Left lung (tissue), 10 donors: ENCODE measurements around the gene GPC2. TPM values are rescaled to one million over a fixed set of nuclear protein-coding genes. Genes with fewer than 3 reads are reported as not detected.

ENCODE experiments used
- ATAC-seq: fragments of 200-7000 bp; cut with Tn5 transposase; one replicate; pipeline ENCODE4 v1.9.1; 2020; ENCODE audit warnings: moderate library complexity
- DNase-seq, 4 donors: peaks; one replicate each; pipeline ENCODE4 v3.0.0-alpha.2; 2013 to 2020
- H3K27ac ChIP-seq, 2 donors: fragments of 200-600 bp; sonication (generic) in 1 of 2; one replicate each; pipeline versions ENCODE4 v1.5.0 to v1.8.0; 2020 to 2021
- H3K27me3 ChIP-seq, 2 donors: fragments of 200-600 bp; sonication (generic) in 1 of 2; one replicate each; pipeline versions ENCODE4 v1.5.0 to v1.8.0; 2020 to 2021
- H3K36me3 ChIP-seq, 2 donors: fragments of 200-600 bp; sonication (generic) in 1 of 2; one replicate each; pipeline versions ENCODE4 v1.5.0 to v1.8.0; 2020 to 2021
- H3K4me1 ChIP-seq, 2 donors: fragments of 200-600 bp; one replicate each; pipeline ENCODE4 v1.8.0; 2021
- H3K4me3 ChIP-seq, 2 donors: fragments of 200-600 bp; sonication (generic) in 1 of 2; one replicate each; pipeline versions ENCODE4 v1.5.0 to v1.8.0; 2020 to 2021; ENCODE audit warnings: mild to moderate bottlenecking in 1 of 2
- H3K9me3 ChIP-seq, 2 donors: fragments of 200-600 bp; sonication (generic) in 1 of 2; one replicate each; pipeline versions ENCODE4 v1.5.0 to v1.8.0; 2020 to 2021
- CTCF ChIP-seq, 2 donors: fragments of 200-600 bp; sonication (generic) in 1 of 2; IDR thresholded peaks; one replicate each; pipeline versions ENCODE4 v1.5.0 to v1.8.0; 2021; ENCODE audit warnings: antibody characterized with exemption in 2 of 2
- intact Hi-C, 2 donors: fragments of 100-400 bp; cut with DNase I; formaldehyde crosslinking; loops; one replicate each; pipeline versions ENCODE4 v1.11.2 to v1.14.2; 2022
- polyA plus RNA-seq, 6 donors: library from polyadenylated mRNA; unstranded; fragments of 120-200 nt; gene quantifications; one replicate each; pipeline ENCODE4 v1.2.1, GENCODE V29; 2013; ENCODE audit not compliant: insufficient read length in 6 of 6
- total RNA-seq, 2 donors: library from RNA; stranded (reverse); fragmentation: NEBNext Ultra II Directional; extraction: Animal tissue kit (Norgen Biotek cat#: 25700); gene quantifications; one replicate each; pipeline ENCODE4 v1.2.1, GENCODE V29; 2021
- donor health status: DM: no; HTN: yes; CAD: no.
- donor health status: DM: no; HTN: no; CAD: no.

Gene GPC2
- total and polyA plus RNA-seq, 8 donors, result 2.5 to 17.0 (median 10.2) TPM

GRCh38 chr7:100126239-100126930 is 50.8 kb downstream of the GPC2 start:
- no peak for TF ChIP-seq CTCF (IDR thresholded peaks at IDR 0.05)
- DNase-seq, result no peak
- H3K4me1 ChIP-seq, result peaks cover 5 to 37% of the 10 kb centered on the region in 2 donors
- H3K27ac ChIP-seq, result peak overlapping the region; percentile 96 to 97
- ATAC-seq, result peak; percentile 55
- H3K36me3 ChIP-seq, result no peaks in the 10 kb centered on the region
- intact Hi-C loops, result no loop called here
- peak overlapping the region; percentile 93 to 96 for H3K4me3 ChIP-seq
- no peaks in the 10 kb centered on the region for H3K9me3 ChIP-seq
- no peaks in the 10 kb centered on the region for H3K27me3 ChIP-seq

- no peak for ATAC-seq
- intact Hi-C loops, result no loop called here
- no peak for TF ChIP-seq CTCF (IDR thresholded peaks at IDR 0.05)
- peaks cover 12 to 39% of the 10 kb centered on the region in 2 donors for H3K4me1 ChIP-seq
- no peaks in the 10 kb centered on the region for H3K36me3 ChIP-seq
- H3K27me3 ChIP-seq, result no peaks in the 10 kb centered on the region
- DNase-seq, result no peak
- H3K4me3 ChIP-seq, result no peak overlapping the region
- no peak overlapping the region for H3K27ac ChIP-seq
- H3K9me3 ChIP-seq, result no peaks in the 10 kb centered on the region
These were observed 52.6 kb downstream of the GPC2 start for GRCh38 chr7:100124301-100125230.

- intact Hi-C loops, result no loop called here
These were observed 54.6 kb downstream of the GPC2 start for GRCh38 chr7:100122568-100122967.

GRCh38 chr7:100122067-100122466 is 55.1 kb downstream of the GPC2 start:
- H3K27me3 ChIP-seq, result no peaks in the 10 kb centered on the region
- no peak overlapping the region for H3K4me3 ChIP-seq
- no peaks in the 10 kb centered on the region for H3K9me3 ChIP-seq
- no peak for ATAC-seq
- H3K4me1 ChIP-seq, result peaks cover 14 to 43% of the 10 kb centered on the region in 2 donors
- intact Hi-C loops, result no loop called here
- DNase-seq, result peak in 1 of 4 donors; percentile 33
- H3K27ac ChIP-seq, result no peak overlapping the region
- H3K36me3 ChIP-seq, result no peaks in the 10 kb centered on the region
- TF ChIP-seq CTCF (IDR thresholded peaks at IDR 0.05), result no peak

More at GRCh38 chr7:100122568-100122967, 54.6 kb downstream of the GPC2 start:
- Histone ChIP-seq H3K4me3 (no peak overlapping the region), H3K9me3 (no peaks in the 10 kb centered on the region), H3K36me3 (no peaks in the 10 kb centered on the region), H3K4me1 (peaks cover 14 to 43% of the 10 kb centered on the region in 2 donors), H3K27me3 (no peaks in the 10 kb centered on the region), H3K27ac (no peak overlapping the region)
- ATAC-seq, result no peak
- TF ChIP-seq CTCF (IDR thresholded peaks at IDR 0.05), result no peak
- DNase-seq, result no peak

- no peak for DNase-seq
- intact Hi-C loops, result no loop called here
- Histone ChIP-seq H3K27ac (no peak overlapping the region), H3K27me3 (no peaks in the 10 kb centered on the region), H3K4me1 (peaks cover 14 to 35% of the 10 kb centered on the region in 2 donors), H3K36me3 (no peaks in the 10 kb centered on the region), H3K4me3 (peak overlapping the region in 1 of 2 donors; percentile 89), H3K9me3 (no peaks in the 10 kb centered on the region)
- TF ChIP-seq CTCF (IDR thresholded peaks at IDR 0.05), result no peak
- ATAC-seq, result no peak
These were observed 56.5 kb downstream of the GPC2 start for GRCh38 chr7:100120733-100121036.
